ENCODE data around the gene RAB1B.

DNA sequence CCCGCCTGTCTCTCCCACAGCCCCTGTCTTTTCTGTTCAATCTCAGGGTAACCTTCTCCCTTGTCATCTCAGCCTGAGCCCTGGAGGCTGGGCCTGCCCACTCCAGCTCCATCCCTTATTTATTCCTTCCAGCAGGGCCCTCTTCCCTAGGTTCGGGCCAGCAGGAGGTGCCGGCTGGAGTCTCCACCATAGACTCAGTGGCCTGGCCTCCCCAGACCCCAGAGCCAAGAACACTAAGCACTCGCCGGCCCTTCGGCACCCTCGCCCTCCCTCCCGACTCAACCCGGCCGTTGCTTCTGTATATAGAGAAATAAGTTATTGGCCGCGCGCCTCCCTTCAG lies 1.4 kb upstream of the RAB1B start:
- no peak for TF ChIP-seq EZH2 (IDR thresholded peaks at IDR 0.05; ENCODE audit: insufficient read depth, low read length)
- TF ChIP-seq, protein P1, sequence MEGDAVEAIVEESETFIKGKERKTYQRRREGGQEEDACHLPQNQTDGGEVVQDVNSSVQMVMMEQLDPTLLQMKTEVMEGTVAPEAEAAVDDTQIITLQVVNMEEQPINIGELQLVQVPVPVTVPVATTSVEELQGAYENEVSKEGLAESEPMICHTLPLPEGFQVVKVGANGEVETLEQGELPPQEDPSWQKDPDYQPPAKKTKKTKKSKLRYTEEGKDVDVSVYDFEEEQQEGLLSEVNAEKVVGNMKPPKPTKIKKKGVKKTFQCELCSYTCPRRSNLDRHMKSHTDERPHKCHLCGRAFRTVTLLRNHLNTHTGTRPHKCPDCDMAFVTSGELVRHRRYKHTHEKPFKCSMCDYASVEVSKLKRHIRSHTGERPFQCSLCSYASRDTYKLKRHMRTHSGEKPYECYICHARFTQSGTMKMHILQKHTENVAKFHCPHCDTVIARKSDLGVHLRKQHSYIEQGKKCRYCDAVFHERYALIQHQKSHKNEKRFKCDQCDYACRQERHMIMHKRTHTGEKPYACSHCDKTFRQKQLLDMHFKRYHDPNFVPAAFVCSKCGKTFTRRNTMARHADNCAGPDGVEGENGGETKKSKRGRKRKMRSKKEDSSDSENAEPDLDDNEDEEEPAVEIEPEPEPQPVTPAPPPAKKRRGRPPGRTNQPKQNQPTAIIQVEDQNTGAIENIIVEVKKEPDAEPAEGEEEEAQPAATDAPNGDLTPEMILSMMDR (IDR thresholded peaks at IDR 0.05; ENCODE audit: insufficient read depth, low read depth, low read length): no peak

All from astrocyte (in vitro differentiated cells and primary cell).